HepG2 (cell line): ENCODE measurements around the gene SLC41A3.

Experiments
- CHD4 ChIP-seq: fragments of 200-600 bp; sonication (generic); IDR thresholded peaks from 2 replicates; pipeline ENCODE4 v1.7.0; 2017; ENCODE audit warnings: mild to moderate bottlenecking, low read length, borderline replicate concordance
- FOXP4 ChIP-seq: sonication (generic); formaldehyde crosslinking; IDR thresholded peaks from 2 replicates; pipeline ENCODE4 v1.4.0; 2020; ENCODE audit warnings: missing genetic modification reagents
- ISL2 ChIP-seq: sonication (generic); formaldehyde crosslinking; IDR thresholded peaks from 2 replicates; pipeline ENCODE4 v1.5.0; 2020; ENCODE audit warnings: missing genetic modification reagents
- JUND ChIP-seq: sonication (generic); formaldehyde crosslinking; IDR thresholded peaks from 2 replicates; pipeline ENCODE4 v1.8.0; 2022; ENCODE audit warnings: mild to moderate bottlenecking, missing genetic modification reagents
- NR1H2 ChIP-seq: sonication (generic); formaldehyde crosslinking; IDR thresholded peaks from 2 replicates; pipeline ENCODE4 v1.8.1; 2022; ENCODE audit warnings: low read depth, missing genetic modification reagents, borderline replicate concordance
- POLR2AphosphoS5 ChIP-seq: IDR thresholded peaks from 2 replicates; pipeline ENCODE4 v1.6.1; 2012; ENCODE audit warnings: low read depth, low read length
- REST ChIP-seq, 2 experiments: IDR thresholded peaks; 2 replicates each; pipeline ENCODE4 v1.6.1; 2011 to 2012; ENCODE audit warnings: low read length in 2 of 2, borderline replicate concordance in 1 of 2, low read depth in 1 of 2, mild to moderate bottlenecking in 1 of 2, moderate library complexity in 1 of 2
- SMARCC2 ChIP-seq: fragments of 450-650 bp; IDR thresholded peaks from 2 replicates; pipeline ENCODE4 v1.6.1; 2017; ENCODE audit warnings: antibody characterized with exemption, mild to moderate bottlenecking
- XRCC5 ChIP-seq: fragments of 200-400 bp; formaldehyde crosslinking; optimal IDR thresholded peaks from 2 replicates; pipeline ENCODE3; 2017; ENCODE audit warnings: mild to moderate bottlenecking, low read length
- ZFP1 ChIP-seq: IDR thresholded peaks from 2 replicates; pipeline ENCODE4 v1.6.1; 2016
- ZNF468 ChIP-seq: sonication (generic); formaldehyde crosslinking; IDR thresholded peaks from 2 replicates; pipeline ENCODE4 v1.8.0; 2022; ENCODE audit warnings: mild to moderate bottlenecking, moderate library complexity, missing genetic modification reagents
- ZNF724P ChIP-seq: sonication (generic); formaldehyde crosslinking; IDR thresholded peaks from 2 replicates; pipeline ENCODE4 v1.8.0; 2022; ENCODE audit warnings: missing genetic modification reagents, borderline replicate concordance
- ZSCAN9 ChIP-seq: IDR thresholded peaks from 2 replicates; pipeline ENCODE4 v1.6.1; 2016; ENCODE audit warnings: borderline replicate concordance

DNA sequence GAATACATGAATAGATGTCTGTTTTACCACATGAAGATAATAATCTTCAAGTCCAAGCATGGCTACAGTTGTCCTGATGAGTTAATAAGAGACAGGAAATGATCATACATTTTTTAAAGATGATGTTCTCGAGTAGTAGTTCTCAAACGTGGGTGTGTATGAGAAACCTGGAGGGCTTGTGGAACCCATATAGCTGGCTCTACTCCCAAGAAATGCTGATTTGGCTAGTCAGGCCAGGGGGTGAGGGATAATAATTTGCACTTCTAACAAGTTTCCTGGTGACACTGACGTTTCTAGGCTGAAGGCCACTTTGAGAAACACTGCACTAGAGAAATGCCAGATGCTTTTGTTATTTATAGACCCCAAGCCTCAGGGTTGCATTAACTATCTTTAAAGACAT, 78.0 kb downstream of the SLC41A3 start:
- TF ChIP-seq NR1H2 (CRISPR knock-in tag) = no peak
- TF ChIP-seq ISL2 (CRISPR knock-in tag) = no peak
- TF ChIP-seq ZNF724P (CRISPR knock-in tag) = no peak
- no peak for TF ChIP-seq CHD4
- no peak for TF ChIP-seq FOXP4 (CRISPR knock-in tag)
- TF ChIP-seq XRCC5 = no peak
- no peak for TF ChIP-seq JUND (CRISPR knock-in tag)
- TF ChIP-seq POLR2AphosphoS5 = no peak
- TF ChIP-seq REST (IDR thresholded peaks at IDR 0.05; ENCODE audit: borderline replicate concordance in 1 of 2, low read depth in 1 of 2, low read length in 2 of 2) = no peak
- TF ChIP-seq ZSCAN9 (CRISPR knock-in tag) = no peak
- no peak for TF ChIP-seq ZFP1 (CRISPR knock-in tag)
- no peak for TF ChIP-seq SMARCC2
- TF ChIP-seq ZNF468 = no peak
